HEK293T (cell line): Measurements from ENCODE around the gene ELL2.

Experiments used
- BHLHE40 ChIP-seq: fragments of 450-650 bp; IDR thresholded peaks from 2 replicates; pipeline ENCODE4 v1.6.1; 2016; ENCODE audit warnings: mild to moderate bottlenecking, moderate library complexity, borderline replicate concordance
- CTBP1 ChIP-seq: fragments of 450-650 bp; IDR thresholded peaks from 2 replicates; pipeline ENCODE4 v1.6.1; 2016; ENCODE audit warnings: borderline replicate concordance
- SP1 ChIP-seq: fragments of 450-650 bp; IDR thresholded peaks from 2 replicates; pipeline ENCODE4 v1.6.1; 2017
- TARDBP ChIP-seq: fragments of 450-650 bp; IDR thresholded peaks from 2 replicates; pipeline ENCODE4 v1.6.1; 2016

DNA sequence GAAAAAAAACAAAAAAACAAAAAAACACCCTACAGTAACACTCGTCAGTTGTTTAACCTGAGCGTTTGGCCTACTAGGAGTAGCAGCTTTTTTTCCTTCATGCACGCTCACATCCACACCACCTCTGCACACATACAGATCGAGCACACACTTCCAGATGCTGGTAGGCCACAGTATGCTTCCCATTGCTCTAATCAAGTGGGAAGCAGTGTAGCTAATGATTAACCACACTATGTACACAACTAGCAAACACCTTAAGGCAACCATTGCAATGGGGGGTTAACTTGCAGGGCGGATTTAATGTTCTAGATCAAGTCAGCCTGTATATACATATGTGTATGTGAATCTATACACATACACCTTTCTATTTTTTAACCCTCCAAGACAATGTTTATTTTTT is 73.7 kb downstream of the ELL2 start:
- TF ChIP-seq SP1 (no peak), TARDBP (no peak), BHLHE40 (no peak), CTBP1 (no peak)
